GM12875 (cell line): ENCODE measurements around the gene OOSP2.

Experiments
- H3K4me3 ChIP-seq: one replicate; pipeline ENCODE4 v1.5.1; 2011; ENCODE audit warnings: low read depth, low read length, control low read depth
- CTCF ChIP-seq: IDR thresholded peaks from 2 replicates; pipeline ENCODE4 v1.5.1; 2011; ENCODE audit warnings: low read depth, mild to moderate bottlenecking, control low read depth, inconsistent platforms, low read length, moderate library complexity, borderline replicate concordance; ENCODE audit not compliant: insufficient read depth

Gene OOSP2

GRCh38 chr11:60097189-60097588, 57.0 kb downstream of the OOSP2 start:
- no peak overlapping the region for H3K4me3 ChIP-seq

More at GRCh38 chr11:60097189-60097588, 57.0 kb downstream of the OOSP2 start:
- no peak for TF ChIP-seq CTCF
